HepG2 (cell line): ENCODE results near the gene TAPBP. TPM values are rescaled to one million over a fixed set of nuclear protein-coding genes. Genes with fewer than 3 reads are reported as not detected.

Source experiments
- FOXO1 ChIP-seq: sonication (generic); formaldehyde crosslinking; IDR thresholded peaks from 2 replicates; pipeline ENCODE4 v1.4.0; 2020; ENCODE audit warnings: missing genetic modification reagents
- GMEB1 ChIP-seq: sonication (generic); formaldehyde crosslinking; IDR thresholded peaks from 2 replicates; pipeline ENCODE4 v1.5.1; 2020; ENCODE audit warnings: missing genetic modification reagents, mild to moderate bottlenecking, borderline replicate concordance
- MED8 ChIP-seq: sonication (generic); formaldehyde crosslinking; IDR thresholded peaks from 2 replicates; pipeline ENCODE4 v1.8.1; 2023; ENCODE audit warnings: mild to moderate bottlenecking, missing genetic modification reagents; ENCODE audit not compliant: insufficient replicate concordance
- SMAD3 ChIP-seq: sonication (generic); formaldehyde crosslinking; IDR thresholded peaks from 2 replicates; pipeline ENCODE4 v1.4.0; 2020; ENCODE audit warnings: missing genetic modification reagents
- SNAPC2 ChIP-seq: sonication (generic); formaldehyde crosslinking; IDR thresholded peaks from 2 replicates; pipeline ENCODE4 v1.8.1; 2022; ENCODE audit warnings: mild to moderate bottlenecking, missing genetic modification reagents
- ZBTB33 ChIP-seq: sonication (generic); formaldehyde crosslinking; IDR thresholded peaks from 2 replicates; pipeline ENCODE4 v1.4.0; 2020; ENCODE audit warnings: missing genetic modification reagents
- ZFP36L1 ChIP-seq: sonication (generic); formaldehyde crosslinking; IDR thresholded peaks from 2 replicates; pipeline ENCODE4 v1.8.0; 2022; ENCODE audit warnings: mild to moderate bottlenecking, missing genetic modification reagents, moderate library complexity
- ZHX2 ChIP-seq, 2 experiments: sonication (generic) in 1 of 2; formaldehyde crosslinking in 1 of 2; IDR thresholded peaks; 2 replicates each; pipeline versions ENCODE4 v1.6.1 to v1.9.0; 2014 to 2022; ENCODE audit warnings: antibody characterized with exemption in 1 of 2, borderline replicate concordance in 1 of 2, inconsistent platforms in 1 of 2, low read depth in 1 of 2, missing genetic modification reagents in 1 of 2
- ZMAT3 ChIP-seq: sonication (generic); formaldehyde crosslinking; conservative IDR thresholded peaks from 2 replicates; pipeline ENCODE4 v1.7.0; 2021; ENCODE audit warnings: missing genetic modification reagents
- ZNF232 ChIP-seq: sonication (generic); formaldehyde crosslinking; IDR thresholded peaks from 2 replicates; pipeline ENCODE4 v1.4.0; 2020; ENCODE audit warnings: missing genetic modification reagents, borderline replicate concordance
- ZNF335 ChIP-seq: sonication (generic); formaldehyde crosslinking; IDR thresholded peaks from 2 replicates; pipeline ENCODE4 v1.4.0; 2020; ENCODE audit warnings: missing genetic modification reagents
- ZNF569 ChIP-seq: sonication (generic); formaldehyde crosslinking; IDR thresholded peaks from 2 replicates; pipeline ENCODE4 v1.5.0; 2020; ENCODE audit warnings: mild to moderate bottlenecking, missing genetic modification reagents, moderate library complexity, borderline replicate concordance
- ZNF746 ChIP-seq: sonication (generic); formaldehyde crosslinking; IDR thresholded peaks from 2 replicates; pipeline ENCODE4 v1.8.0; 2022; ENCODE audit warnings: mild to moderate bottlenecking, missing genetic modification reagents
- ZNF775 ChIP-seq: sonication (generic); formaldehyde crosslinking; IDR thresholded peaks from 2 replicates; pipeline ENCODE4 v1.4.0; 2020; ENCODE audit warnings: missing genetic modification reagents, mild to moderate bottlenecking, moderate library complexity, borderline replicate concordance
- ZNF784 ChIP-seq: sonication (generic); formaldehyde crosslinking; IDR thresholded peaks from 2 replicates; pipeline ENCODE4 v1.5.1; 2020; ENCODE audit warnings: missing genetic modification reagents, mild to moderate bottlenecking, borderline replicate concordance
- ZSCAN25 ChIP-seq: sonication (generic); formaldehyde crosslinking; IDR thresholded peaks from 2 replicates; pipeline ENCODE4 v1.8.0; 2022; ENCODE audit warnings: mild to moderate bottlenecking, missing genetic modification reagents
- polyA plus RNA-seq, 8 experiments: library from polyadenylated mRNA; depleted of rRNA in 3 of 8; stranded (reverse) in 7 of 8; unstranded in 1 of 8; fragments of >200 nt; fragmentation: Illumina TruSeq in 4 of 8; extraction: Trizol in 4 of 8; gene quantifications; 2 replicates each; pipeline versions ENCODE4 v1.2.1 to v1.2.3, GENCODE V29; 2011 to 2016; ENCODE audit warnings: low read depth in 4 of 8, missing spikeins in 1 of 8, mixed read lengths in 1 of 8; ENCODE audit not compliant: insufficient read depth in 1 of 8
- total RNA-seq, 5 experiments: library from RNA; depleted of rRNA; stranded (reverse); fragments of >200 nt; fragmentation: Illumina TruSeq; extraction: Trizol; gene quantifications; 2 replicates each; pipeline ENCODE4 v1.2.3, GENCODE V29; 2016; ENCODE audit warnings: low read depth in 1 of 5

The TAPBP gene
- total and polyA plus RNA-seq, 2 of the 13 experiments (the other 11 are each of a cell fraction or from before 2014, with no cell fraction given) = 27.4 to 32.3 TPM

- TF ChIP-seq ZHX2 (IDR thresholded peaks at IDR 0.05; ENCODE audit: low read depth) = no peak
- TF ChIP-seq ZHX2 (CRISPR knock-in tag; IDR thresholded peaks at IDR 0.05; ENCODE audit: borderline replicate concordance) = no peak
- TF ChIP-seq ZNF569 = 0 out of 2 replicates have a peak, but pooled peaks have one; percentile 42
- 0 out of 2 replicates have a peak, but pooled peaks have one; percentile 10 for TF ChIP-seq ZMAT3 (CRISPR knock-in tag)
- no peak for TF ChIP-seq SMAD3 (CRISPR knock-in tag)
- no peak for TF ChIP-seq ZNF232 (CRISPR knock-in tag)
- TF ChIP-seq ZNF746 (CRISPR knock-in tag) = 0 out of 2 replicates have a peak, but pooled peaks have one; percentile 11
- TF ChIP-seq ZNF784 (CRISPR knock-in tag) = peak; percentile 79; the same call in 1 of the 2 replicates
- no peak for TF ChIP-seq ZFP36L1
- peak; percentile 63; the same call in 1 of the 2 replicates for TF ChIP-seq SNAPC2
- TF ChIP-seq ZNF335 (CRISPR knock-in tag) = no peak
- TF ChIP-seq ZSCAN25 (CRISPR knock-in tag) = 0 out of 2 replicates have a peak, but pooled peaks have one; percentile 36
- 0 out of 2 replicates have a peak, but pooled peaks have one; percentile 0 for TF ChIP-seq FOXO1
- TF ChIP-seq ZBTB33 = 0 out of 2 replicates have a peak, but pooled peaks have one; percentile 9
- peak; percentile 16 for TF ChIP-seq MED8 (CRISPR knock-in tag)
- TF ChIP-seq ZNF775 (CRISPR knock-in tag) = no peak
- peak; percentile 0; the same call in 1 of the 2 replicates for TF ChIP-seq GMEB1 (CRISPR knock-in tag)
Observed at GRCh38 chr6:33313105-33313708, 671 bp downstream of the TAPBP start (continued).
